ENCODE measurements around the gene ZC3H13.

The ZC3H13 gene

GRCh38 chr13:46040763-46041162 lies 11.8 kb downstream of the ZC3H13 start:
- DNase-seq (ENCODE audit: low spot score) = no peak
- no peak for TF ChIP-seq CTCF (IDR thresholded peaks at IDR 0.05; ENCODE audit: borderline replicate concordance, control extremely low read depth, extremely low read depth, insufficient read depth, missing control alignments)
- in situ Hi-C loops (cut with MboI; ENCODE audit: low sequenced_read_pairs, unreplicated experiment) = no loop called here

- in situ Hi-C loops (cut with MboI; ENCODE audit: low sequenced_read_pairs, unreplicated experiment) = no loop called here
- no peak for DNase-seq (ENCODE audit: low spot score)
- no peak for TF ChIP-seq CTCF (IDR thresholded peaks at IDR 0.05; ENCODE audit: borderline replicate concordance, control extremely low read depth, extremely low read depth, insufficient read depth, missing control alignments)
These were observed 12.9 kb downstream of the ZC3H13 start for GRCh38 chr13:46039411-46040182.

GRCh38 chr13:46038296-46038695 lies 14.2 kb downstream of the ZC3H13 start:
- no peak for TF ChIP-seq CTCF (IDR thresholded peaks at IDR 0.05; ENCODE audit: borderline replicate concordance, control extremely low read depth, extremely low read depth, insufficient read depth, missing control alignments)
- in situ Hi-C loops (cut with MboI; ENCODE audit: low sequenced_read_pairs, unreplicated experiment) = no loop called here
- no peak for DNase-seq (ENCODE audit: low spot score)

- in situ Hi-C loops (cut with MboI; ENCODE audit: low sequenced_read_pairs, unreplicated experiment) = no loop called here
- no peak for DNase-seq (ENCODE audit: low spot score)
- no peak for TF ChIP-seq CTCF (IDR thresholded peaks at IDR 0.05; ENCODE audit: borderline replicate concordance, control extremely low read depth, extremely low read depth, insufficient read depth, missing control alignments)
These were observed 17.5 kb downstream of the ZC3H13 start for GRCh38 chr13:46035066-46035465.

- in situ Hi-C loops (cut with MboI; ENCODE audit: low sequenced_read_pairs, unreplicated experiment) = no loop called here
- TF ChIP-seq CTCF (IDR thresholded peaks at IDR 0.05; ENCODE audit: borderline replicate concordance, control extremely low read depth, extremely low read depth, insufficient read depth, missing control alignments) = no peak
- DNase-seq (ENCODE audit: low spot score) = no peak
These were observed 20.2 kb downstream of the ZC3H13 start for GRCh38 chr13:46032341-46032740.

GRCh38 chr13:46031581-46032263 lies 20.8 kb downstream of the ZC3H13 start:
- no peak for DNase-seq (ENCODE audit: low spot score)
- TF ChIP-seq CTCF (IDR thresholded peaks at IDR 0.05; ENCODE audit: borderline replicate concordance, control extremely low read depth, extremely low read depth, insufficient read depth, missing control alignments) = no peak
- in situ Hi-C loops (cut with MboI; ENCODE audit: low sequenced_read_pairs, unreplicated experiment) = no loop called here

Data from GM13976 (cell line).